ENCODE measurements around the gene BTBD2.

The BTBD2 gene

DNA sequence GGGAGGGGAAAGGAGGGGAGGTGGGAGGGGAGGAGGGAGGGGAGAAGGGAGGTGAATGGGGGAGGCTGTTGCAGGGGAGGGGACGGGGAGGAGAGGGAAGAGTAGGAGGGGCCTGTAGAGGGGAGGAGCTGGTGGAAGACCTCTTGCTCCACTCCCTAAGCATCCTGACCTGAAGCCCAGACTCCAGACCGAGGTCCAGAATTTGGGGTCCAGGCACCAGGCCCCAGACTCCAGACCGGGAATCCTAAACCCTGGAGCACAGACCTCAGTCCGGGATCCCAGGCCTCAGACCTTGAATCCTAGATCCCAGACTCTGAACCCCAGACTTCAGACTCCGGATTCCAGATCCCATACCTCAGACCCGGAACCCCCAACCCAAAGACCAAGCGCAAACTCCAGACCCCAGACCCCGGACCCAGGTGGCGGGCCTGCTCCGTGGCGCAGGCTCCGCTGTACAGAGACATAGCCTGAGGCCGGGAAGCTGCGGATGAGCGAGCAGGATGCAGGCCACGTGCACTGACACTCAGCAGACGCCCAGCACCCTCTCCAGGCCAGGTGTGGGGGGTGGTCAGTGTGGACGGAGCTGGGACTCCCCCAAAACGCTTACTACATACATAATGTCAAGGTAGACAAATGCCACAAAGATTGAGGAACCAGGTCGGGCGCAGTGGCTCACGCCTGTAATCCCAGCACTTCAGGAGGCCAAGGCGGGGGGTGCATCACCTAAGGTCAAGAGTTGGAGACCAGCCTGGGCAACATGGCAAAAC lies 710 bp upstream of the BTBD2 start:
- peak overlapping the region; percentile 67 to 80 for H3K27ac ChIP-seq
- intact Hi-C loops (cut with DNase I; ENCODE audit: low total_unique reads): no loop called here

DNA sequence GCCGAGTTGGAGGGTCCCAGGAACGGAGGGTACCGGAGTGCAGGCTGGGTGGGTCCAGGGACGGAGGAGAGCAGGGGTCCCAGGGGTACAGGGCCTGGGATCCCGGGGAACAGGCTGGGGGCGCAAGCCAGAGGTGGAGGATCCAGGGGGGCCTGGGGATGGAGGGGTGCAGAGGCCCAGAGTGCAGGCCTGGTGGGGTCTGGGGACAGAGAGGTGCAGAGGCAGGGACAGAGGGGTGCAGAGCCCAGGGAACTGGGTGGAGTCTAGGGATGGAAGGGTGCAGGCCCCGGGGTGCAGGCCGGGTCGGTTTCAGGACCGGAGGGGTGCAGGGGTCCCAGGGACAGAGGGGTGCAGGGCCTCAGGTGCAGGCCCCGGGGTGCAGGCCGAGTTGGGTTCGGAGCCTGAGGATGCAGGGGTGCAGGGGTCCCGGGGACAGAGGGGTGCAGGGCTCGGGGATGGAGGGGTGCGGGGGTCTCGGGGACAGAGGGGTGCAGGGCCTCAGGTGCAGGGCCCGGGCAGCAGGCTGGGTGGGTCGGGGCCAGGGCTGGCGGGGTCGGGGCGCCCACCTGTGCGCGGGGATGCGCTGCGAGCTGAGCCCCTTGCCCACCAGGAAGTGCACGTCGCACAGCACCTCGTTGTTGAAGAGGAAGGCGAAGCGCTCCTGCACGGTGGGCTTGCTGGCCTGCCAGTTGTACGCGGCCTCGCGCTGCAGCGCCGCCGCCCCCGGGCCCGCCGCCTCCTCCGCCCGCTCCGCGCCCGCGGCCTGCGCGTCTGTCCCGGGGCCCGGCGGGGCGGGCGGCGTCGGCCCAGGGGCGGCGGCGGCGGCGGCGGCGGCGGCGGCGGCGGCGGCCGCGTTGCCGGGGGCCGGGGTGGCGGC lies 545 bp downstream of the BTBD2 start:
- peak in 1 of 2 donors; percentile 79 for DNase-seq
- intact Hi-C loops (cut with DNase I; ENCODE audit: low total_unique reads): no loop called here
- no peak for TF ChIP-seq CTCF (IDR thresholded peaks at IDR 0.05)
- H3K4me1 ChIP-seq: peaks cover 4 to 29% (median 23%) of the 10 kb centered on the region in 4 donors
- no peaks in the 10 kb centered on the region for H3K27me3 ChIP-seq
- peak overlapping the region; percentile 77 to 84 for H3K27ac ChIP-seq
- peaks cover 0 to 21% (median 0%) of the 10 kb centered on the region in 3 donors for H3K36me3 ChIP-seq
- H3K9me3 ChIP-seq: no peaks in the 10 kb centered on the region
- peak overlapping the region; percentile 71 to 81 for H3K4me3 ChIP-seq

More for the DNA sequence above, 710 bp upstream of the BTBD2 start:
- Histone ChIP-seq H3K27me3 (no peaks in the 10 kb centered on the region), H3K4me1 (peaks cover 4 to 29% (median 23%) of the 10 kb centered on the region in 4 donors), H3K9me3 (no peaks in the 10 kb centered on the region), H3K36me3 (peaks cover 0 to 12% (median 0%) of the 10 kb centered on the region in 3 donors), H3K4me3 (peak overlapping the region; percentile 71 to 81)
- no peak for TF ChIP-seq CTCF (IDR thresholded peaks at IDR 0.05)
- DNase-seq: peak; percentile 85 to 93

DNA sequence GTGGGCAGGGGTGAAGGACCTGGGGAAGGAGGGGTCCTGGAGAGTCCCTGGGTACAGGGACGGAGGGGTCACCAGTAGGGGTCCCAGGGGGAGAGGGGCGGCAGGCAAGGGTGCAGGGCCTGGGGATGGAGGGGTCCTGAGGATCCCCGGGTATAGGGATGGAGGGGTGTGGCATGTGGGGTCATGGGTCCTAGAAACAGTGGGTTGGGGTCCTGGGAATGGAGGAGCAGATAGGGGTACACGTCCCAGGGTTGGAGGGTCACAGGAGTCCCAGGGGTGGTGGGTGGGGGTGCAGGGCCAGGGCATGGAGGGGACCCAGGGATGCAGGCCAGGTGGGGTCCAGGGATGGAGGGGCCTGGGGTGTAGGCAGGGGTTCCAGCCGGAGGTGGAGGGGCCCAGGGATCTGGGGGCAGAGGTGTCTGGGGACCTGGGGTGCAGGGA lies 1.4 kb downstream of the BTBD2 start:
- Histone ChIP-seq H3K36me3 (peaks cover 0 to 22% (median 0%) of the 10 kb centered on the region in 3 donors), H3K27me3 (no peaks in the 10 kb centered on the region), H3K9me3 (no peaks in the 10 kb centered on the region), H3K27ac (peak overlapping the region; percentile 77 to 84), H3K4me1 (peaks cover 4 to 28% (median 22%) of the 10 kb centered on the region in 4 donors), H3K4me3 (peak overlapping the region; percentile 71 to 81)
- DNase-seq: no peak
- intact Hi-C loops (cut with DNase I; ENCODE audit: low total_unique reads): no loop called here
- no peak for TF ChIP-seq CTCF (IDR thresholded peaks at IDR 0.05)

- H3K27me3 ChIP-seq: no peaks in the 10 kb centered on the region
- intact Hi-C loops (cut with DNase I; ENCODE audit: low total_unique reads): no loop called here
- TF ChIP-seq CTCF (IDR thresholded peaks at IDR 0.05): no peak
- no peak overlapping the region for H3K4me3 ChIP-seq
- peaks cover 0 to 22% (median 0%) of the 10 kb centered on the region in 3 donors for H3K36me3 ChIP-seq
- H3K4me1 ChIP-seq: peaks cover 4 to 28% (median 22%) of the 10 kb centered on the region in 4 donors
- no peak for DNase-seq
- no peak overlapping the region for H3K27ac ChIP-seq
- no peaks in the 10 kb centered on the region for H3K9me3 ChIP-seq
Measured at GRCh38 chr19:2013683-2013961, 1.9 kb downstream of the BTBD2 start.

DNA sequence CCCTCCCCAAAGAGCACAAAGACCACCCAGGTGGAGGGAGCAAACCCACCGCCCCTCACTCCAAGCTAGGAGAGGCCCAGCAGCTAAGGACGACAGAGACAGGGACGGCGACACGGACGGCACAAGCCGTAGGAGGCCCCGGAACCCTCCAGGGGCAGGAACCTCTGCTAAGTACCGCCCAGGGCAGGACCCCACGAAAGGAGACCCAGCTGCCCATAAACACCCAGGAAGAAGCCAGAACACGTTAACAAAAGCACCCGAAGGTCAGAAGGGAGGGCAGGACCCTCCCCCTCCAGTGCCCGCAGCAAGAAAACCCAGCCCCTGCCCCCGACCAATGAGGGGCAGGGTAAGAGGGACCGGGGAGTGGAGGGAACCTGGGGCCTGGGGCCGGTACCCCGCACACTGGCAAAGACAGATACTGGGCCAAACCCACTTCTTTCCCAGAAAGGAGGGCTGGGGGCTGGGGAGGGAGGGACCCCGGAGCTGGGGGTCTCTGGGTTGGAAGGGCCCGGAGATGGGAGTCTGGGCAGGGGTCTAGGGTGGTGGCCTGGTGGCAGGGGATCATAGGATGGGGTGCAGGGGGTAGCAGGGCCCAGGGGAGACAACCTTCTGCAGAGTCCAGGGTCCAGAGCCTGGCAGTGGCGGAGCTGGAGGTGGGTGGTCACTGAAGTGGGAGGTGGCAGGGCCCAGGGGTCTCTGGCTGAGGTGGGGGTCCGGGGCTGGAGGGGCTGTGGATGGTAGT lies 2.4 kb downstream of the BTBD2 start:
- H3K27ac ChIP-seq: no peak overlapping the region
- no peak overlapping the region for H3K4me3 ChIP-seq
- no peaks in the 10 kb centered on the region for H3K9me3 ChIP-seq
- no peak for TF ChIP-seq CTCF (IDR thresholded peaks at IDR 0.05)
- no peaks in the 10 kb centered on the region for H3K27me3 ChIP-seq
- intact Hi-C loops (cut with DNase I; ENCODE audit: low total_unique reads): no loop called here
- DNase-seq: no peak
- peaks cover 0 to 22% (median 0%) of the 10 kb centered on the region in 3 donors for H3K36me3 ChIP-seq
- H3K4me1 ChIP-seq: peaks cover 4 to 28% (median 22%) of the 10 kb centered on the region in 4 donors
